Measurements from ENCODE around the gene CSNK1G3. TPM values are rescaled to one million over a fixed set of nuclear protein-coding genes. Genes with fewer than 3 reads are reported as not detected.

The CSNK1G3 gene
- total and polyA plus RNA-seq, 2 donors (not counting 1 experiment from before 2014, with no cell fraction given), result 31.9 to 57.0 TPM

DNA sequence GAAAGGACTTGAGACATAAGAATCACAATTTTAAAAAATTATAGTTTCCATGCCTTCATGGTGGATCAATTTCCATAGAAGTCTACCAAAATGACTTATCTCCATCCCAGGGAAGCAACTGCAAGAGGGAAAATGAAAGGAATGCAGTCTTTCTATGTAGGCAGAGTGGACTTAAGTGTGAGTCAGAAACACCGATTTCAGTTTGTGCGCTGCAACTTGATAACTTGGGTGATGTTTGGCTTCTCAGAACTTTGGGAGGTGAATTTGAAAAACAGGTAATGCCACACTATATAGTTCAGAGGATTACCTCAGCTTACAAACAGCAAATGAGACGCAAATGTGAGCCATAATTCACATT is 708 bp upstream of the CSNK1G3 start:
- Histone ChIP-seq H3K9ac (ENCODE audit: insufficient read depth, low read length) (peak overlapping the region; percentile 35), H3K4me3 (replicated peaks in 1 of 4; ENCODE audit: control extremely low read depth in 1 of 4, insufficient read depth in 1 of 4, low read depth in 3 of 4, low read length in 4 of 4) (peak overlapping the region; percentile 63 to 79 (median 74)), H3K9me3 (ENCODE audit: control insufficient read depth, insufficient read depth, low read depth, low read length) (no peaks in the 10 kb centered on the region), H3K4me1 (ENCODE audit: control insufficient read depth, extremely low read depth, insufficient read depth, low read length) (peaks cover 4% of the 10 kb centered on the region), H3K4me2 (ENCODE audit: extremely low read depth, insufficient read depth, low read length) (peak overlapping the region; percentile 89), H4K20me1 (ENCODE audit: control insufficient read depth, extremely low read depth, insufficient read depth, low read length) (no peaks in the 10 kb centered on the region), H3K27me3 (ENCODE audit: control insufficient read depth, insufficient read depth, low read length) (no peaks in the 10 kb centered on the region), H3K27ac (ENCODE audit: insufficient read depth, low read length) (peak overlapping the region; percentile 80), H2AFZ (ENCODE audit: low read length) (peak overlapping the region; percentile 81), H3K79me2 (ENCODE audit: control insufficient read depth, insufficient read depth, low read length) (peaks cover 34% of the 10 kb centered on the region), H3K36me3 (ENCODE audit: control insufficient read depth, insufficient read depth, low read length) (no peaks in the 10 kb centered on the region)
- TF ChIP-seq, protein P1, sequence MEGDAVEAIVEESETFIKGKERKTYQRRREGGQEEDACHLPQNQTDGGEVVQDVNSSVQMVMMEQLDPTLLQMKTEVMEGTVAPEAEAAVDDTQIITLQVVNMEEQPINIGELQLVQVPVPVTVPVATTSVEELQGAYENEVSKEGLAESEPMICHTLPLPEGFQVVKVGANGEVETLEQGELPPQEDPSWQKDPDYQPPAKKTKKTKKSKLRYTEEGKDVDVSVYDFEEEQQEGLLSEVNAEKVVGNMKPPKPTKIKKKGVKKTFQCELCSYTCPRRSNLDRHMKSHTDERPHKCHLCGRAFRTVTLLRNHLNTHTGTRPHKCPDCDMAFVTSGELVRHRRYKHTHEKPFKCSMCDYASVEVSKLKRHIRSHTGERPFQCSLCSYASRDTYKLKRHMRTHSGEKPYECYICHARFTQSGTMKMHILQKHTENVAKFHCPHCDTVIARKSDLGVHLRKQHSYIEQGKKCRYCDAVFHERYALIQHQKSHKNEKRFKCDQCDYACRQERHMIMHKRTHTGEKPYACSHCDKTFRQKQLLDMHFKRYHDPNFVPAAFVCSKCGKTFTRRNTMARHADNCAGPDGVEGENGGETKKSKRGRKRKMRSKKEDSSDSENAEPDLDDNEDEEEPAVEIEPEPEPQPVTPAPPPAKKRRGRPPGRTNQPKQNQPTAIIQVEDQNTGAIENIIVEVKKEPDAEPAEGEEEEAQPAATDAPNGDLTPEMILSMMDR (conservative IDR thresholded peaks at IDR 0.05 in 1 of 2, IDR thresholded peaks at IDR 0.05 in 1 of 2; ENCODE audit: low read depth in 1 of 2, low read length in 2 of 2), result no peak
- no peak for TF ChIP-seq EZH2 (IDR thresholded peaks at IDR 0.05; ENCODE audit: low read length, missing control alignments)
- peak; percentile 59 to 87 for DNase-seq (ENCODE audit: low read depth in 2 of 2)

DNA sequence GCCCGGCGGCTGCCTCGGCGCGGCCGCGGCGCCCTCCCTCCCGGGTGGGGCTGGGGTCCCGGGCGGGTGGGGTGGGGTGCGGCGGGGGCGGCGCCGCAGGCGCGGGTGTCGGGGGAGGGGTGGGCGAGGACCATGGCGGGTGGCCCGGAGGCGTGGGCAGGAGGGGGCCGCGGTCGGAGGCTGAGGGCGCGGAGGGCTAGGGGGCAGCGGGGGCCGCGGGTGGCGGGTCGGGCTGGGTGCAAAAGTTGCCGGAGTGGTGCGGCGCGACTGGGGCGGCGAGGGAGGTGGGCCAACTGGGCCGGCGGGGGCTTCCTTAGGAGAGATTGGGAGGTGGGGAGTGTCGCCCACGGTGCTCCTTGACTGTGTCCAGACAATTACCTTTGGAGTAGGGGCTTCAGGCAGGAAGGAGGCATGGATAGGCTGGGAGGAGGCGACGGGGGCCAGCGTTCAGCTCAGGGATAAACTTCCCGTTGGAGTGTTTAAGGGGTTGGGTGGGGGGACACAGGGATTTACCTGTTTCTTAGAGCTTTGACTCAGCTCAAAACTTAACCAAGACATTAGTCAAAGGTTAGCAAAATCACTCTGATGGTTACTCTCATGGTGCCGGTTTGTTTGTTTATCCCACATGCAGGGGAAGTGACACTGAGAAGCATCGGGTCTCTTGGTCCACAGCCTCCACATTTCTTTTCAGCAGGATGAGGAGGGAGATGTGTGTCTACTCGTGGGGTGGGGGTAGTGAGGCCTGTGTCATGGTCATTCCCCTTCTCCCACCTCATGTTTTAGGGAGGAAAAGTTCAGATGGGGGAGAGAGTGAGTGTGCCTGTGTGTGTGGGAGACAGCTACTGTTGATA is 859 bp downstream of the CSNK1G3 start:
- no peaks in the 10 kb centered on the region for H4K20me1 ChIP-seq (ENCODE audit: control insufficient read depth, extremely low read depth, insufficient read depth, low read length)
- H3K27me3 ChIP-seq (ENCODE audit: control insufficient read depth, insufficient read depth, low read length), result no peaks in the 10 kb centered on the region
- no peaks in the 10 kb centered on the region for H3K36me3 ChIP-seq (ENCODE audit: control insufficient read depth, insufficient read depth, low read length)
- TF ChIP-seq, protein P1 (conservative IDR thresholded peaks at IDR 0.05 in 1 of 2, IDR thresholded peaks at IDR 0.05 in 1 of 2; ENCODE audit: low read depth in 1 of 2, low read length in 2 of 2), result no peak
- TF ChIP-seq EZH2 (IDR thresholded peaks at IDR 0.05; ENCODE audit: low read length, missing control alignments), result no peak
- peak overlapping the region; percentile 69 for H2AFZ ChIP-seq (ENCODE audit: low read length)
- peak; percentile 31 to 50 for DNase-seq (ENCODE audit: low read depth in 2 of 2)
- H3K9ac ChIP-seq (ENCODE audit: insufficient read depth, low read length), result peak overlapping the region; percentile 85
- H3K4me1 ChIP-seq (ENCODE audit: control insufficient read depth, extremely low read depth, insufficient read depth, low read length), result peaks cover 4% of the 10 kb centered on the region
- peak overlapping the region; percentile 95 for H3K4me2 ChIP-seq (ENCODE audit: extremely low read depth, insufficient read depth, low read length)
- no peaks in the 10 kb centered on the region for H3K9me3 ChIP-seq (ENCODE audit: control insufficient read depth, insufficient read depth, low read depth, low read length)
- H3K4me3 ChIP-seq (replicated peaks in 1 of 4; ENCODE audit: control extremely low read depth in 1 of 4, insufficient read depth in 1 of 4, low read depth in 3 of 4, low read length in 4 of 4), result peak overlapping the region; percentile 63 to 83 (median 76)
- peak overlapping the region; percentile 75 for H3K27ac ChIP-seq (ENCODE audit: insufficient read depth, low read length)
- H3K79me2 ChIP-seq (ENCODE audit: control insufficient read depth, insufficient read depth, low read length), result peaks cover 47% of the 10 kb centered on the region

DNA sequence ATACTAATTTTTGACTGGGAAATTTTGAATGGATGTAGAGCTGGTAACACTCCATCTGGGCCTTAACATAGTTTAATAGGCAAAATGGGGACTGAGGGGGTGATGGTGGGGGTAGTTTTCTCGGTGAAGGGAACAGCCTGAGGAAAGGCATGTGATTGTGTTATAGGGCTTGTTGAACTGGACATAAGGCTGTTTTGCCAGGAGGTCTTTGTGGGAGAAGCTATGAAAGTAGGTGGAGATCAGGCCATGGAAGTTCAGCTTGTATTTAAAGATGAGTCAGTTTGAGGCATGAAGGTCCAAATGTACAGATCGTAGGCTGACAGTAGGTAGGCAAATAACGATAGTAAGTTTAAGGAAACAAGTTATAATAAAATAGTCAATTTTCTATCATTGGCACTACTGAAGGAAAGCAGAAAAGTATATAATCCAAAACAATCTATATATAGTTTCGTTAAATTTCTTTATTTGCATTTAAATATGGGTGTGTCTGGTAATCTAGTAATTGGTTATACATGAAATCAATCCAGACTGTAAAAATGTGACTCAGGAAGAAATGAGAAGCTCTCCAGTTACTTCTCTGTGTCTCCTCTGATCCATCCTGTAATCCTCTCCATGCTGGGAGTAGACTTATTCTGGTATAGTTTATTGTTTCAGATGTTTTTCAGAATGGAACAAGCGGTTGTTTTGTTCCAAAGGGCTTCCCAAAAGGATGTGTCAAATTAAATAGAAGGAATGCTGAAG is 2.8 kb downstream of the CSNK1G3 start:
- no peaks in the 10 kb centered on the region for H4K20me1 ChIP-seq (ENCODE audit: control insufficient read depth, extremely low read depth, insufficient read depth, low read length)

More for the DNA sequence above, 2.8 kb downstream of the CSNK1G3 start:
- H3K27ac ChIP-seq (ENCODE audit: insufficient read depth, low read length), result no peak overlapping the region
- H3K4me3 ChIP-seq (replicated peaks in 1 of 4; ENCODE audit: control extremely low read depth in 1 of 4, insufficient read depth in 1 of 4, low read depth in 3 of 4, low read length in 4 of 4), result no peak overlapping the region
- no peak overlapping the region for H3K9ac ChIP-seq (ENCODE audit: insufficient read depth, low read length)
- H3K9me3 ChIP-seq (ENCODE audit: control insufficient read depth, insufficient read depth, low read depth, low read length), result no peaks in the 10 kb centered on the region
- H3K79me2 ChIP-seq (ENCODE audit: control insufficient read depth, insufficient read depth, low read length), result peaks cover 65% of the 10 kb centered on the region
- H2AFZ ChIP-seq (ENCODE audit: low read length), result no peak overlapping the region
- no peaks in the 10 kb centered on the region for H3K36me3 ChIP-seq (ENCODE audit: control insufficient read depth, insufficient read depth, low read length)
- H3K4me2 ChIP-seq (ENCODE audit: extremely low read depth, insufficient read depth, low read length), result no peak overlapping the region
- no peak for DNase-seq (ENCODE audit: low read depth in 2 of 2)
- peaks cover 4% of the 10 kb centered on the region for H3K4me1 ChIP-seq (ENCODE audit: control insufficient read depth, extremely low read depth, insufficient read depth, low read length)
- no peaks in the 10 kb centered on the region for H3K27me3 ChIP-seq (ENCODE audit: control insufficient read depth, insufficient read depth, low read length)
- TF ChIP-seq, protein P1 (conservative IDR thresholded peaks at IDR 0.05 in 1 of 2, IDR thresholded peaks at IDR 0.05 in 1 of 2; ENCODE audit: low read depth in 1 of 2, low read length in 2 of 2), result no peak
- TF ChIP-seq EZH2 (IDR thresholded peaks at IDR 0.05; ENCODE audit: low read length, missing control alignments), result no peak

Data from fibroblast of lung (primary cell).